ENCODE results near the gene SF3B1.
"Not testable (repeated sequence)": the region's sequence is repeated elsewhere in the genome, so short reads cannot be mapped to it uniquely, and the experiment has no call there.

SF3B1 gene

DNA sequence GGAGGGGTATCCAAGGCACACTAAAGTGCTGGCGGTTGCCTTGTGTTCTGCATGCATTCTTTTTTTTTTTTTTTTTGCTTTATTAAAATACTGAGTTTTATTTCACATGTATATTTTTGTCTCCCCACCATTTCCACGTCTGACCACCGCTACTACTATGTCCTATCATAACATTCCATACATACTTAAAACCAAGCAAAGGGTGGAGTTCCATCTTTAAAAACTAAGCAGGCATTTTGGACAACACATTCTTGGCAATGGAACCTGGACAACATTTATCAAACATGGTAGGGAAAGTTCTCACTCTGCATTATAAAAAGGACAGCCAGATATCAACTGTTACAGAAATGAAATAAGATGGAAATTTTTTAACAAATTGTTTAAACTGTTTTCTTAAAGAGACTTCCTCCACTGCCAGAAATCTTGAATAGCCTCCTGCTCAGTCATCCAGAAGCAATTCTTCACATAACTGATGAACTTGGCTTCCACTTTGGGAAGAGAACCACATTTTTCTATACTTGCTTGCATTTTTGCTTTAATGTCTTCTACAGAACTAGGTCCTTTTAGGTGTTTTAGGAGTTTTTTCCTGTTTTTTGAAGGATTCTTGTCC is 55.4 kb downstream of the SF3B1 start:
- FAIRE-seq = not testable (repeated sequence)

GRCh38 chr2:197378494-197379307 is 56.1 kb downstream of the SF3B1 start:
- FAIRE-seq = peak; percentile 53

GRCh38 chr2:197378086-197378485 is 56.7 kb downstream of the SF3B1 start:
- FAIRE-seq = no peak

DNA sequence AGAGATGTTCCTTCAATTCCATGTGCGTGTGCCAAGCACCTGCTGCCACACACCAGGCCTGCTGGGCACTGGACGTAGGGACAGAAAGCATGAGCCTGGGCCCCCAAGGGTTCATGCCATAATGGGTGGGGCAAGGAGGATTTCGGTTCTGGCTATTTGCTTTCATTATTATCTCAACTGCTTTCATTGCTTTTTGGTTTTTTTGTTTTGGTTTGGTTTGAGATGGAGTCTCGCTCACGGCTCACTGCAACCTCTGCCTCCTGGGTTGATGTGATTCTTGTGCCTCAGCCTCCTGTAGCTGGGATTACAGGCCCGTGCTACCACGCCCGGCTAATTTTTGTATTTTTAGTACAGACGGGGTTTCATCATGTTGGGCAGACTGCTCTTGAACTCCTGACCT is 57.2 kb downstream of the SF3B1 start:
- no peak for FAIRE-seq

DNA sequence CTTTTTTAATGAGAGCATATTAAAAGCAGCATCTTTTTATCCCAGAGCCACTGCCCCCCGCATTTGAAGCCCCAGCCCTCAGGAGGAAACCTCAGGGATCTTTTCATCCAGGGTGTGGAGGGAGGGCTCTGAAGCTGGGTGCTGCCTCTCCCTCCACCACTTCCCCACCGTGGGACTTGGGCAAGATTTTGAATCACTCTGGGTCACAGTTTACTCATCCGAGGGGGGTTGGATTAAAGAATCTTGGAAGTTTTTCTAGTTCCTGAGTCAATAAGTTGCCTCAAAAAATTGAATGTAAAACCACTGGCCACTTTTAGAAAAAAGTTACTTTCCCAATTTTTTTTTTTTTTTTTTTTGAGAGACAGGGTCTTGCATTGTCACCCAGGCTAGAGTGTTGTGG is 62.2 kb downstream of the SF3B1 start:
- no peak for FAIRE-seq

DNA sequence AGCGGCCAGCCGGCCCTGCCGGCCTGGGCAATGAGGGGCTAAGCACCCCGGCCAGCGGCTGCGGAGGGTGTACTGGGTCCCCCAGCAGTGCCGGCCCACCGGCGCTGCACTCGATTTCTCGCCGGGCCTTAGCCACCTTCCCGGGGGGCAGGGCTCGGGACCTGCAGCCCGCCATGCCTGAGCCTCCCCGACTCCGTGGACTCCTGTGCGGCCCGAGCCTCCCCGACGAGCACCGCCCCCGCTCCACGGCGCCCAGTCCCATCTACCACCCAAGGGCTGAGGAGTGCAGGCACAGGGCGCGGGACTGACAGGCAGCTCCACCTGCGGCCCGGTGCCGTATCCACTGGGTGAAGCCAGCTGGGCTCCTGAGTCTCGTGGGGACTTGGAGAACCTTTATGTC is 64.2 kb downstream of the SF3B1 start:
- FAIRE-seq = not testable (repeated sequence)

DNA sequence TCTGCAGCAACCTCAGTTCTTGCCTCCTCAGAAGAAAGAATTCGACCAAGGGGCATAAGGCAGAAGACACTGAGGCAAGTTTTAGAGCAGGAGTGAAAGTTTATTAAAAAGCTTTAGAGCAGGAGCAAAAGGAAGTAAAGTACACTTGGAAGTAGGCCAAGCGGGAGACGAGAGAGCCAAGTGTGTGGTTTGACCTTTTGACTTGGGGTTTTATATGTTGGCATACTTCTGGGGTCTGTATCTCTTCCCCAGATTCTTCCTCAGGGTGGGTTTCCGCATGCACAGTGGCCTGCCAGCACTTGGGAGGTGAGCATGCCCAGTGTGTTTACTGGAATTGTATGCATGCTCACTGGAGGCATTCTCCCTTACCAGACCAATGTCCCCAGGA is 64.9 kb downstream of the SF3B1 start:
- FAIRE-seq = no peak

- no peak for FAIRE-seq
Observed at GRCh38 chr2:197369228-197369932, 65.4 kb downstream of the SF3B1 start.

DNA sequence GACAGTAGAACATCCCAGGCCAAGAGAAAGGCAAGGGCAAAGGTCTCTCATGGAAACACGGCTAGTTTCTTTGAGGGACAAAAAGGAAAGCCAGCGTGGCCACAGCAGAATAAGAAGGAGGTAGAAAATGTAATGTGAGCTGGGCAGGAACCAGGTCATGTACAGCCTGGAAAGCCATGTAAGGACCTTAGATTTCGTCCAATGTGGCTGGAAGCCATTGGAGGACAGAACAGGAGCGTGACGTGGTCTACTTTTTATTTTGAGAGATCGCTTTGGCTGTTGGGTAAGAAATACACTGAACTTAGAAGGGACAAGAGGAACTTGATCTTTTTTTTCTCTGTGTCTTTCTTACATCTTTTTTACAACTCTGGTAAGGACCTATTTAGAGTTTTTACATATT is 66.4 kb downstream of the SF3B1 start:
- no peak for FAIRE-seq

GRCh38 chr2:197363998-197364397 is 70.8 kb downstream of the SF3B1 start:
- FAIRE-seq = no peak

GRCh38 chr2:197360744-197361156 is 74.1 kb downstream of the SF3B1 start:
- no peak for FAIRE-seq

GRCh38 chr2:197359859-197360258 is 75.0 kb downstream of the SF3B1 start:
- FAIRE-seq = no peak

DNA sequence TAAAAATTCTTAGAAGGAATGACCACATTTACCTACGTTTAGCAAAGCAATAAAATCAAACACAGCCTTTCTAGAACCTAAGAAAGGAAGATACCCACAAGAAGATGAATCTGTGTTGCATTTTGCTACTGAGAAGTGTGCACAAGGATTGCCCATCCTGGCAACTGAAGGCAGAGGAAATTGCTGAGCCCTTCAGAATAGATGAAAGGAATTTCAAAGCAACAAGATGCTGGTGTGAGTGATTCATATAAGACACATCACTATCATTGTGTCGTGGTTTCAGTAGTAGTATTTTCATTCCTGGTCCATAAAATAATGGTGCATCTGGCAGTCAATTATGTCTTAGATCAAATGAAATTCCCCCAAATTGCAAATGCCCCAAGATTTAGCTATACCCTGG is 75.9 kb downstream of the SF3B1 start:
- FAIRE-seq = no peak

GRCh38 chr2:197357986-197358385 is 76.8 kb downstream of the SF3B1 start:
- FAIRE-seq = no peak

GRCh38 chr2:197356136-197356535 is 78.7 kb downstream of the SF3B1 start:
- no peak for FAIRE-seq

DNA sequence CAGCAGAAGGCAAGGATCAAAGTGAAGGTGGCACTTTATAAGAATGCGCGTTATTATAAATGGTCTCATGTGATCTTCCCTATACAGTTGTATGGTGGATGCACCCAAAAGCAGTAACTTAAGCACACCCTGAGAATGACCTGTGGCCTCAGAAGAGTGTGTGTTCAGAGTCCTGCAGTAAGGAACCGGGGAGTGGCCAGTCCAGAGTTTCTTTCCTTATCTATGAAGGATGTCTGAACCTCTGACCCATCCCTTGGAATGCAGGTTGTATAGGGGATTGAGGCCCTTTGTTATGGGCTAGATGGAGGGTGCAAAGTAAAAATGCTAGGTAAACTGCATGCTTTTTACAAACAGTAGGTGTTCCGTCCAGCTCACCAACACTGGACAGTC is 80.7 kb downstream of the SF3B1 start:
- FAIRE-seq = no peak

DNA sequence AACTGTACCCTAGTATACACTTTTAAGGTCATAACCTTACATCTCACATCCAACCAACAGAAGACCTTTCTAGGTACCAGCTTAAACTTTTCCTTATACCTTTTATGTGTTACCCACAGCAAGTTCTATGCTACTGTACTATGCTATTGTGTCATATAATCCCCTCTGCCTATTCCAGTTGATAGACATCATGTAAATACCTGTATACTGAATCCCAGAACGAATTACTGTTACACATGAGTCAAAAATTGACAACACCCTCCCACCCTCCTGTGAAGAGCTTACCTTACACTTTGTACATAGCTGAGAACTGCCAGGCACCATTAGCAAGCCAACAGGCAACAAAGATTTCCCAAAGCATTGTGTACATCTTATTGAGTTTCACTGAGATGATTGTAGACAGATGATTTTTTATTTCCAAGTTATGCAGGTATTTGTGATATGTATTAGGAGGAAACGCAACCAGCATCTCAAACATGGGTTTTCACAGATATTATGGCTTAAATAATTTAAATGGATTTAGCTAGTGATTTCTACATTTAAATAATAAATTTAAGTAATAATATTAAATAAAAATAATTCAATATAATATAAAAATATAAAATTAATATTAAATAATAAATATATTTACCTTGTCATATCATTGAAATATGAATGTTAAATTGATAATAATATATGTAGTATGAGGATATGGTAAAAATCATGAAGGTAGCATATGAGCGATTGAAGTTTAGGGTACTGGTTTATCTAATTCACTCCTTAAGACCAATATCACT is 81.2 kb downstream of the SF3B1 start:
- FAIRE-seq = peak; percentile 80

GRCh38 chr2:197349699-197350098 is 85.1 kb downstream of the SF3B1 start:
- no peak for FAIRE-seq

DNA sequence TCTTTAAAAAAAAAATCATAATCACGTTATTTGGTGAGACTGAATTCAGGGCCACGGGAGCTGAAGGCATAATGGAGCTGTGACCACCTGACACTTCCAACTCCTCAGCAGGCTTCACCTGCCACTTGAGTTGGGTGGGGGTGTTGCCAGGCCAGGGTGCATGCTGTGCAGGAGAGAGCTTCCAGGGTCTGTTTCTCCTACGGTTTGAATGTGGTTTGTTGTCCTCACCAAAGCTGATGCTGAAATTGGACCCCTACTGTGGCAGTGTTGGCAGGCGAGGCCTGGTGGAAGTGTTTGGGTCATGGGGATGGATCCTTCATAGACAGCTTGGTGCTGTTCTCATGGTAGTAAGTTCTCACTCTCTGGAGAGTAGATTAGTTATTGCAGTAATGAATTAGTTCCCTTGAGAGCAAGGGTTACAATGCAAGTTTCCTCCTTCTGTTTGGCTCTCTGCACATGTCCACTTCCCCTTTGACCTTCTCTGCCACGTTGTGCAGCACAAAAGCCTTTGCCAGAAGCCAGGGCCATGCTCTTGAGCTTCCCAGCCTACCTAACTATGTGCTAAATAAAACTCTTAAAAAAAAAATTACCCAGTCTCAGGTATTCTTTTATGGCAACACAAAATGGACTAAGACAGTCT is 86.0 kb downstream of the SF3B1 start:
- FAIRE-seq = no peak

DNA sequence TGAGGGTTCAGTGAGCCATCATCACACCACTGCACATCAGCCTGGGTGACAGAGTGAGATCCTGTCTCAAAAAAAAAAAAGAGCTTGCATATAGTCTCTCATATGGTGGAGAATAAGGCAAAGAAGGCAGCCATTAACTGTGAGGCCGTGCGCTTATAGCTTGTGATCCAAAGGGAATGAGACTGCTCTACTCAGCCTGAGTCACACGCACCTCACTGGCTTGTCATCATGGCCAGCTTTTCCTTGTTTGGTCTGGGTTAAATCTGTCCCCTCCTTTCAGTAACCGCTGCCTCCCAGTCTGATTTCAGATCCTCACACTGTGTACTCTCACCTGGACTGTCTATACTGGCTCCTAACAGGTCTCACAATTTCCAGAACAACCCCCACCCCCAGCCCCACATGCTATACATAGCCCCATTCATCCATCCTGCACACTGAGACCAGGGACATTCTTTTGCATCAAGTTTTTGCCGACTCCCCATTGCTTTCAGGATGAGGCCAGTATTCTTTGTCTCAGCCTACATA is 88.9 kb downstream of the SF3B1 start:
- FAIRE-seq = no peak

- FAIRE-seq = not testable (repeated sequence)
Observed at GRCh38 chr2:197343968-197344367, 90.9 kb downstream of the SF3B1 start.

DNA sequence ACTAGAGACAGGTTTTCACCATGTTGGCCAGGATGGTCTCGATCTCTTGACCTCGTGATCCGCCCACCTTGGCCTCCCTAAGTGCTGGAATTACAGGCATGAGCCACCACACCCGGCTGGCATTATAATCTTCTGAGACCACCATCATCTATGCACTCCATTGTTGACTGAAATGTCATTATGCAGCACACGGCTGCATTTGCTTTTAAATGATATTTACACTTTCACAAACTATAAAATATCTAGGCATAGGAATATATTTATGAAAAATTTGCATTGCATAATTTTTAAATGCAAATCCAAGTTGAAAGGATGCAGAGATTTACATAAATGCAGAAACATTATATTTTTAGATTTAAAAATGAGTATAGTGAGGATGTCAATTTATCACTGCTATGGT is 94.2 kb downstream of the SF3B1 start:
- no peak for FAIRE-seq
